Smooth muscle cell (in vitro differentiated cells): Measurements from ENCODE around the gene PSAT1. TPM values are rescaled to one million over a fixed set of nuclear protein-coding genes. Genes with fewer than 3 reads are reported as not detected.

Experiments used
- DNase-seq: peaks from one replicate; lab custom pipeline; 2025; ENCODE audit not compliant: unreplicated experiment; lab: John Stamatoyannopoulos, UW
- H2AFZ ChIP-seq: fragments of 200-600 bp; sonication (generic); 2 replicates; pipeline ENCODE4 v1.6.0; 2016; ENCODE audit warnings: antibody characterized with exemption, low read depth, mild to moderate bottlenecking
- H3F3A ChIP-seq: fragments of 200-600 bp; sonication (generic); 2 replicates; pipeline ENCODE4 v1.6.0; 2017; ENCODE audit warnings: antibody characterized with exemption, low read depth
- H3K27ac ChIP-seq: fragments of 200-600 bp; sonication (generic); 2 replicates; pipeline ENCODE4 v1.5.1; 2016; ENCODE audit warnings: low read depth, mild to moderate bottlenecking
- H3K27me3 ChIP-seq: fragments of 200-600 bp; sonication (generic); 2 replicates; pipeline ENCODE4 v1.6.1; 2016; ENCODE audit warnings: low read depth, mild to moderate bottlenecking
- H3K36me3 ChIP-seq: fragments of 200-600 bp; sonication (generic); 2 replicates; pipeline ENCODE4 v1.5.1; 2016; ENCODE audit warnings: low read depth
- H3K4me1 ChIP-seq: fragments of 200-600 bp; sonication (generic); 2 replicates; pipeline ENCODE4 v1.5.1; 2016; ENCODE audit warnings: low read depth
- H3K4me2 ChIP-seq: fragments of 200-600 bp; sonication (generic); 2 replicates; pipeline ENCODE4 v1.6.0; 2016; ENCODE audit warnings: mild to moderate bottlenecking
- H3K4me3 ChIP-seq: fragments of 200-600 bp; sonication (generic); 2 replicates; pipeline ENCODE4 v1.5.1; 2016; ENCODE audit warnings: mild to moderate bottlenecking
- H3K79me2 ChIP-seq: fragments of 200-600 bp; sonication (generic); 2 replicates; pipeline ENCODE4 v1.6.0; 2016; ENCODE audit warnings: low read depth, mild to moderate bottlenecking
- H3K9ac ChIP-seq: fragments of 200-600 bp; sonication (generic); 2 replicates; pipeline ENCODE4 v1.6.0; 2016; ENCODE audit warnings: low read depth
- H3K9me3 ChIP-seq: fragments of 200-600 bp; sonication (generic); replicated peaks from 2 replicates; pipeline ENCODE4 v1.5.1; 2016; ENCODE audit warnings: low read depth
- H4K20me1 ChIP-seq: fragments of 200-600 bp; sonication (generic); 2 replicates; pipeline ENCODE4 v1.6.0; 2016; ENCODE audit warnings: low read depth
- WGBS: methylation state at CpG from one replicate; pipeline ENCODE4 v1.1.7; 2016; ENCODE audit warnings: low lambda C conversion rate; 5-methylcytosine and 5-hydroxymethylcytosine counted together
- polyA plus RNA-seq: library from polyadenylated mRNA; unstranded; fragments of >200 nt; fragmentation: Nextera tagmentation; extraction: Ambion mirVana; gene quantifications from 2 replicates; pipeline ENCODE4 v1.2.1, GENCODE V29; 2016
- total RNA-seq: library from RNA; depleted of rRNA; stranded (reverse); fragments of >200 nt; gene quantifications from 2 replicates; pipeline ENCODE4 v1.2.3, GENCODE V29; 2014
- TF ChIP-seq, protein P1 (sequence below): fragments of 200-600 bp; sonication (generic); IDR thresholded peaks from 2 replicates; pipeline ENCODE4 v1.5.1; 2017; ENCODE audit warnings: borderline replicate concordance, mild to moderate bottlenecking, antibody characterized with exemption; ENCODE audit not compliant: insufficient read depth, poor library complexity, severe bottlenecking

The PSAT1 gene
- total and polyA plus RNA-seq, 2 experiments from 2014 or later = 70.6 to 85.1 TPM

DNA sequence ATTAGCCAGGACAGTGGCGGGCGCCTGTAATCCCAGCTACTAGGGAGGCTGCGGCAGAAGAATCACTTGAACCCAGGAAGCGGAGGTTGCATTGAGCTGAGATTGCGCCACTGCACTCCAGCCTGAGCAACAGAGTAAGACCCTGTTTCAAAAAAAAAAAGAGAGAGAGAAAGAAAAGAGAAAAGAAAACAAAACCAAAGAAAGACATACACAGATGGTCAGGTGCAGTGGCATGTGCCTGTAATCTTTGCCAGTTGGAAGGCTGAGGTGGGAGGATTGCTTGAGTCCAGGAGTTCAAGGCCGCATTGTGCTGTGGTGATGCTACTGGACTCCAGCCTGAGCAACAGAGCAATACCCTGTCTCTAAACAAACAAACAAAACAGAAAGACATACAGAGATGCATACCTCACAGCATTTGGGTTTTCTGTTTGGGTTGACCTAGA lies 10.0 kb upstream of the PSAT1 start:
- H3K27me3 ChIP-seq = no peaks in the 10 kb centered on the region
- no peak overlapping the region for H3K27ac ChIP-seq
- no peaks in the 10 kb centered on the region for H3K9me3 ChIP-seq
- 97% methylated on average over 6 of the region's 6 CpGs for WGBS
- DNase-seq = no peak
- H3K36me3 ChIP-seq = no peaks in the 10 kb centered on the region
- no peak overlapping the region for H3K4me2 ChIP-seq
- H3K9ac ChIP-seq = no peak overlapping the region
- no peak overlapping the region for H3K4me3 ChIP-seq
- no peak overlapping the region for H2AFZ ChIP-seq
- no peaks in the 10 kb centered on the region for H3K4me1 ChIP-seq
- H3F3A ChIP-seq = no peaks in the 10 kb centered on the region
- no peaks in the 10 kb centered on the region for H3K79me2 ChIP-seq
- TF ChIP-seq, protein P1, sequence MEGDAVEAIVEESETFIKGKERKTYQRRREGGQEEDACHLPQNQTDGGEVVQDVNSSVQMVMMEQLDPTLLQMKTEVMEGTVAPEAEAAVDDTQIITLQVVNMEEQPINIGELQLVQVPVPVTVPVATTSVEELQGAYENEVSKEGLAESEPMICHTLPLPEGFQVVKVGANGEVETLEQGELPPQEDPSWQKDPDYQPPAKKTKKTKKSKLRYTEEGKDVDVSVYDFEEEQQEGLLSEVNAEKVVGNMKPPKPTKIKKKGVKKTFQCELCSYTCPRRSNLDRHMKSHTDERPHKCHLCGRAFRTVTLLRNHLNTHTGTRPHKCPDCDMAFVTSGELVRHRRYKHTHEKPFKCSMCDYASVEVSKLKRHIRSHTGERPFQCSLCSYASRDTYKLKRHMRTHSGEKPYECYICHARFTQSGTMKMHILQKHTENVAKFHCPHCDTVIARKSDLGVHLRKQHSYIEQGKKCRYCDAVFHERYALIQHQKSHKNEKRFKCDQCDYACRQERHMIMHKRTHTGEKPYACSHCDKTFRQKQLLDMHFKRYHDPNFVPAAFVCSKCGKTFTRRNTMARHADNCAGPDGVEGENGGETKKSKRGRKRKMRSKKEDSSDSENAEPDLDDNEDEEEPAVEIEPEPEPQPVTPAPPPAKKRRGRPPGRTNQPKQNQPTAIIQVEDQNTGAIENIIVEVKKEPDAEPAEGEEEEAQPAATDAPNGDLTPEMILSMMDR = no peak
- no peaks in the 10 kb centered on the region for H4K20me1 ChIP-seq

DNA sequence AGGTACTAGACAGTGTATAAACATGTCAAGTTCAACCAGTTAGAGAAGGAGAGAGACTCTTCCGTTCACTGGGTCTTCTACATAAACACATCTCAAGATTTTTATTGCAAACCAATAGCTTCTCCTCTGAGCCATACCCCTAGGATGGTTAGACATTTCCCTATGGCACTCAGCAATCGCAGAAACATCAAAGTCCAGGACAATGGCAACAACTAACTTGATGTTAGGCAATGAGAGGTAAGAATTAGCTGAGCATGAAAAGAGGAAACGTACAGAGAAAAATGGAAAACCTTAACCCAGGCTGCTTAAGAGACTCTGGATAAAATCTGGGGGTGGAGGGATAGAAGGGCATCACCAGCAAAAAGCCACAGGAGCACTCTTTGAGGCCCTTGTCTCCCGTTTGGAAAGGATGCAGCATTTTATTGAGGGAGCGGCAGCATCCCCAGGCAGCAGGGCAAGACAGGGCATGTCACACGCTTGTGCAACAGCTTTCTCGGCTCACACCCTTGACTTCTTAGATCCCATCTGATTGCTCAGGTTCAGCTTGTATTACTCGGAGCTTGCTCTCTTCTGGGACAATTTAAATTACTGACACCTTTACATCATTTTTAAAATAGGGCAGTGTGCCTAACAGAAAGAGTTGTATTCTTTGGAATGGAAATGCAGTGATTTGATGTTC lies 8.6 kb upstream of the PSAT1 start:
- no peaks in the 10 kb centered on the region for H3K36me3 ChIP-seq
- 75% methylated on average over 8 of the region's 8 CpGs for WGBS
- no peaks in the 10 kb centered on the region for H3K79me2 ChIP-seq

DNA sequence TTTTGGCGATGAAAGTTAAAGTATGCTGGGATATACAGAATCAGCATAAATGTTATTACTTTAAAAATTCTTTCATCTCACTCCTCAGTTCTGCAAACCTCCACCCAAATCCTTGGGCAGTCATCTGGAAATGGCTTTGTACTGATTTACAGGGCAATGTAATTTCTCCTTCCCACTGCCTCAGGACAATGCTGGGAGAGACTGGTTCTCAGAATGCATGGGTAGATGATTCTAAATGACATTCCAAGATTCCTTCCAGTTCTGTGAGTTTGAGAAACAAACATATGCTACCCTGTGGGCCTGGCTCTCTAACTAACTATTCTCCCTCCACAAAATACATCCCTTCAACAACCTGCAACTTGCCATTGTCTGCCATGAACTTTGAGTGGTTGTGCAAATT lies 7.5 kb upstream of the PSAT1 start:
- H2AFZ ChIP-seq = no peak overlapping the region
- no peak overlapping the region for H3K4me2 ChIP-seq
- no peaks in the 10 kb centered on the region for H3K36me3 ChIP-seq
- no peaks in the 10 kb centered on the region for H3K4me1 ChIP-seq
- WGBS = 86% methylated on average over 1 of the region's 1 CpG
- H4K20me1 ChIP-seq = no peaks in the 10 kb centered on the region
- TF ChIP-seq, protein P1 = no peak
- no peak overlapping the region for H3K4me3 ChIP-seq
- no peaks in the 10 kb centered on the region for H3K79me2 ChIP-seq
- no peaks in the 10 kb centered on the region for H3K27me3 ChIP-seq
- H3K9ac ChIP-seq = no peak overlapping the region
- H3K27ac ChIP-seq = no peak overlapping the region
- H3K9me3 ChIP-seq = no peaks in the 10 kb centered on the region
- DNase-seq = no peak
- no peaks in the 10 kb centered on the region for H3F3A ChIP-seq

More for the DNA sequence above, 8.6 kb upstream of the PSAT1 start:
- H3K9ac ChIP-seq = no peak overlapping the region
- no peak overlapping the region for H2AFZ ChIP-seq
- no peaks in the 10 kb centered on the region for H3K27me3 ChIP-seq
- H3F3A ChIP-seq = no peaks in the 10 kb centered on the region
- no peak overlapping the region for H3K27ac ChIP-seq
- DNase-seq = no peak
- H3K4me3 ChIP-seq = no peak overlapping the region
- no peaks in the 10 kb centered on the region for H3K4me1 ChIP-seq
- TF ChIP-seq, protein P1 = no peak
- no peaks in the 10 kb centered on the region for H4K20me1 ChIP-seq
- H3K4me2 ChIP-seq = no peak overlapping the region
- H3K9me3 ChIP-seq = no peaks in the 10 kb centered on the region

DNA sequence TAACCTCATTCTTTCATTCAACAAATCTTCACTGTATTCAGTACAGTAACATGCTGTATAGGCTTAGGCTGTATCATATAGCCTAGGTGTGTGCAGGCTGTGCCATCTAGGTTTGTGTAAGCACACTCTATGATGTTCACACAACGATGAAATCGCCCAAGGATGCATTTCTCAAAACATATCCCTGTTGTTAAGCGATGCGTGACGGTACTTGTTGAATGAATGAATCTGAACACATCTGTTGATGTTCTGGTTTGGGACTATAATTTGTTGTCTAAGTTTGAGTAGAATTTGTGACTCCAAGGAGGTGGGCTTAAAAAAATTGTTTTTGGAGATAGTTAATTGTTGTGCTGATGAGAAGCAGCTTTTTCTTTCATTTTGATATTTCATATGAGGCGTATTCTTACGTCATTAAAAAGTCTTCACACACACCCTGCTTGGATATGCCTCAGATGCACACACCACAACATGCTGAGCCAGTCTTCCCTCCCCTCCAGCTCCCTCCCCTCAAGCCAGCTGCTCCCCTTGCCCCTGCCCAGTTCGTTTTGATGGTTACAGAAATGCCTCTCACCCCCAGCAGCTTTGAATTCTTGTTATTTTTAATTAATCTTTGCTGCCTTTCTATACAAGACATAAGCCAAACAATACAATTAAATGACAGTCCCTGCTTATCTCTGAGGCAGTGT lies 5.5 kb upstream of the PSAT1 start:
- H3K9me3 ChIP-seq = no peaks in the 10 kb centered on the region
- no peaks in the 10 kb centered on the region for H3K36me3 ChIP-seq
- no peaks in the 10 kb centered on the region for H3K79me2 ChIP-seq
- no peak overlapping the region for H3K9ac ChIP-seq
- H3K4me1 ChIP-seq = peaks cover 12% of the 10 kb centered on the region
- H3K4me2 ChIP-seq = no peak overlapping the region
- no peak overlapping the region for H3K4me3 ChIP-seq
- H3K27me3 ChIP-seq = no peaks in the 10 kb centered on the region
- TF ChIP-seq, protein P1 = no peak
- H2AFZ ChIP-seq = no peak overlapping the region
- DNase-seq = no peak
- peaks cover 7% of the 10 kb centered on the region for H3F3A ChIP-seq
- WGBS = 88% methylated on average over 8 of the region's 8 CpGs
- no peak overlapping the region for H3K27ac ChIP-seq
- H4K20me1 ChIP-seq = no peaks in the 10 kb centered on the region
